ENCODE data around the gene ANKRD11.
"Not testable (repeated sequence)": the region's sequence is repeated elsewhere in the genome, so short reads cannot be mapped to it uniquely, and the experiment has no call there.

ANKRD11 gene

DNA sequence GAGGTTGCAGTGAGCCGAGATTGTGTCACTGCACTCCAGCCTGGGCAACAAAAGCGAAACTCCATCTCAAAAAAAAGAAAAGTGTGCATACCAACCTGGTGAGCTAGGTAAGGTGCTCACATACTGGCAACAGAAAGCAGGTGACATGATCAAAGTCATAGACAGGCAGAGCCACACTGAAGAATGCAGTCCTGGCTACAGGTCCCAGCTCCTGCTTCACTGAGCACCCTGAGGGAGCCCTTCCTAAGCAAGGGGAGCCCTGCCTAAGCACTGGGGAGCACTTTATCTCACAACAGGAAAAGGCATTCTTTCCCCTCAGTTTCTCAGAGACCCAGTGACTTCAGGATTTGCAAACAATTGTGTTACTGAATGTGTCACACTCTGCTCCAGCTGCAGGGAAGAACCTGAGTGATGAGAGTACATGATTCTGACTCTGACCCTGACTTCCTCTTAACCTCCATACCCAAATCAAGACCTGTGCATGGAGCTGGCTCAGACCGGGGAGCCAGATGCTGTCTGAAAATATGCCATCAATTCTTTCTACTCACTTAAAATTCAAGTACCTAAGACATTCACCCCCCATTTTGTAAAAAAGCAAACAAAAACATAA lies 40.5 kb downstream of the ANKRD11 start:
- FAIRE-seq = no peak

DNA sequence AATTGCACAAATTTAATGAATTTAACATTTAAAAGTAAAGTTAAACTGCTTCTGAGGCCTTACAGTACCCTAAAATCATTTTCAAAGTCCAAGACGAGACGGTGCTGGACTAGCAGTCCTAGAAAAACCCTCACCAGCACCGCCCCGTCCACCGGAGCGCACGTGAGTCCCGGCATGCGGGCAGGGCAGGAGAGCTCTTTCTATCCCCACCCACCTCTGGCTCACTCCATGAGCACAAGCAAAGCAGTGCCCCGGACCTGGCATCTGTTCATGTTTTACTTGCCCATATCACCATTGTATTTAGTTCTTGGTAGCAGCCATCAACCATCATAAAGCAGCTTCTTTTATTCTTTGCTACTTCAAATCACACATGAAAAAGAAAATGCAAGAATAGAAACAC lies 41.7 kb downstream of the ANKRD11 start:
- FAIRE-seq = no peak

DNA sequence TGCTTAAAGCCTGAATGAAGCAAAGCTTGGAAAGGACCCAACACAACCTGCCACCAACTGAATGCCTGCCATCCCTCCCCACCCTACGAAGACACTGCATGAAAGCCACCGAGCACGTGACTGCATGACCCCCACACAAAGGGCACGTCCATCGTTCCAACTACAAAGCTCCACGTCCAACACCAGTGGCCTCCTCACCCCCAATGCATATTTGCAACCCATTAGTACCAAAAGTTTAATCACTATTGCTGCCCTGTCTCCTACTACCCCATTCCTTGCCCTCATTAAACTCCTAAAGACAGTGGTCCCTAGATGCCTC lies 43.4 kb downstream of the ANKRD11 start:
- FAIRE-seq = no peak

DNA sequence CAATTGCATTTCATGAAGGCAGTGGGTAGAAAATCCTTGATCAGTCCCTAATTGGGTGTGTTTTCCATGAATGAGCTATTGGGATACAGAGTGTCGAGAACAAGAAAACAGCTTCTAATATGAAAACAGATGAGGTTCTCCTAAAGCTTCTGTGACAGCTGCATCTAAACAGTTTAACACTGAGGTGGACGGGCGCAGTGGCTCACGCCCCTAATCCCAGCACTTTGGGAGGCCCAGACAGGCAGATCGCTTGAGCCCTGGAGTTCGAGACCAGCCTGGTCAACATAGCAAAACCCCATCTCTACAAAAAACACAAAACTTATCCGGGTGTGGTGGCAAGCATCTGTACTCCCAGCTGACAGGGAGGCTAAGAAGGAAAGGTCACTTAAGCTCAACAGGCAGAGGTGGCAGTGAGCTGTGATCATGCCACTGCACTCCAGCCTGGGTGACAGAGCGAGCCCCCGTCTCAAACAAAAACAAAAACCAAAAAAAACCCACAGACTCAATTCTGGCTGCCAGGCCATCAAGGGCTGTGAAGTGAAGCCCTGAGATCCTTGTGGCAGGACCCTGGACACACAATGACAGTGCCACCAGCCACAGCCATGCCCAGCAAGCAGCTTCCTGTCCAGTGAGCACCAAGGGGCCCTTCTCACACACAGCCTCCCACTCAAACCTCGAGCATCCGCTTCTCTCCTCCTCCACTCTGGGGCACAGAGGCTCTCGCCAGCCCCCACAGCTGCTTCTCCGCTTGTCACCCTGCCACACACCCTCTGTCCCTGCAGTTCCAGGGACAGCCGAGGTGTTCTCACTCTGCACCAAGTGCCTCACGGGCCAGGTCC lies 44.0 kb downstream of the ANKRD11 start:
- FAIRE-seq = no peak

DNA sequence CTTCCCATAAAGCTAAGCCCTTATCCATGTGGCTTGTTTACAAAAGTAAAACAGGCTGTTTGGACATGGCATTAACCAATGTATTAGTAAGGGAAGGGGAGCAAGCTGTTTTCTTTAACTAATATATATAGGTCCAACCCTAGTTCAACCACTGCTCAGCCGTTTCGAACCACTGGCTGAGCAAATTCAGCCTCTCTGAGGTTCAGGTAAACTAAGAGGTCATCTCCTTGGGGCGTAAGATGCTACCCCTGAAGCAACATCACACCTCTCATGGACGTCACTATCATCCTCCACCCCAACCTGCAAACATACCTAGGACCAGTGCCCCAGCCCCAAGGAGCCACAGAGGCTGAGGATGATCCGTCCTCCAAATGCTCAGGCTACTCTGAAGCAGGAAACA lies 45.2 kb downstream of the ANKRD11 start:
- FAIRE-seq = no peak

DNA sequence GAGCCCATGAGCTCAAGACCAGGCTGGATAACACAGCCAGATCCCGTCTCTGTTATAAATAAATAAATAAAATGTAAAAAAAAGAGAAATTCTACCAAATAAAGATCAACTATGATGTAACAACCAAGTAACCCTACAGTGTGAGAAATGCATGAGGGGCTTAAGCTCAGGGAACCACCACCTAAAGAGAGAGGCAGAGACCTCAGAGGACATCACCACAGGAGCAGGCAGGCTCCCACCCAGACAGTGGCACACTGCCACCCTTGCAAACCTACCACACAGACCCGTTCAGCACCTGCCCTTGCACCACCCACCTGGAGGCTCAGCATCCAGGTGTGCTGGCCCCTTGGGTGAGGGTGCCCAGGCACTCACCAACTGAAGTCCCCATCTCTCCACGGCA lies 45.6 kb downstream of the ANKRD11 start:
- no peak for FAIRE-seq

DNA sequence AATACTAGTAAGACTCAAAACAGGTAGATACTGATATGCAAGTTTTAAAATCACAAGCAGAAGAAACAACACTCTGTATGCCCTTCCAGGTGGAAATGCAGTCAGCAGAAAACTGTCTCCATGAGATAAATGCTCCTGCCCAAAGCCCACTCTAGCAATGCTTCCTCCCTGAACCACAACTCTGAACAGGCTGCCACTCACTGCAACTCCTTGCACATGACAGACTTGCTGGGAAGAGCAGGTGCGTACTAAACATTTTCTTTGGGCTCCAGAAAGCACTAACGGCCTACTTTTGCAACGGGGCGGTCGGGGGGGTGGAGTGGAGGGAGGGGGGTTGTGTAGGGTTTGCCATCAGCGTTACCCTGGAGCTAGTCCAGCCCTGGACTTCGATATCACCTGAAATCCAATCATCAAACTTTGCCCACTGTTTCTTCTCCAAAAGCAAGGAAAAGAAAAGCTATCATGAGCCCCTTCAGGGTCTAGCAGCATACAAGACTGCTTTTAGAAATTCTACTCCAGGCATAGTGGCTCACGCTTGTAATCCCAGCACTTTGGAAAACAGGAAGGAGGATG lies 46.1 kb downstream of the ANKRD11 start:
- FAIRE-seq = no peak

DNA sequence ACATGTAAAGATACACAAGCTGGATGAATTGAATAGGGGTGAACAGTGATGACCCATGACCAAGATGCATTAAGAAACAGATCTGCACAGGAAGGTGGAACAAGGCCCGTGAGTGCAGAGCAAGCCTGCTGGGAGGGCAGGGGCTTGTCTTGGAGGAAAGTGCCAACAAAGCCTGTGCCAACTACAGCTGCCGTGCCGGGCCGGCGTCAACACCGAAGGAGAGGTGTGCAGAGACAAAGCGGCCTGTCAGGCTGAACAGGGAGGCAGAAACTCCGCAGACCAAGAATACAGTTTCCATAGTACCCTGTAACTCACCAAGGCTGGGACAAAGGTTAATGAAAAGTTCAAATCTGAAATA lies 46.7 kb downstream of the ANKRD11 start:
- no peak for FAIRE-seq

DNA sequence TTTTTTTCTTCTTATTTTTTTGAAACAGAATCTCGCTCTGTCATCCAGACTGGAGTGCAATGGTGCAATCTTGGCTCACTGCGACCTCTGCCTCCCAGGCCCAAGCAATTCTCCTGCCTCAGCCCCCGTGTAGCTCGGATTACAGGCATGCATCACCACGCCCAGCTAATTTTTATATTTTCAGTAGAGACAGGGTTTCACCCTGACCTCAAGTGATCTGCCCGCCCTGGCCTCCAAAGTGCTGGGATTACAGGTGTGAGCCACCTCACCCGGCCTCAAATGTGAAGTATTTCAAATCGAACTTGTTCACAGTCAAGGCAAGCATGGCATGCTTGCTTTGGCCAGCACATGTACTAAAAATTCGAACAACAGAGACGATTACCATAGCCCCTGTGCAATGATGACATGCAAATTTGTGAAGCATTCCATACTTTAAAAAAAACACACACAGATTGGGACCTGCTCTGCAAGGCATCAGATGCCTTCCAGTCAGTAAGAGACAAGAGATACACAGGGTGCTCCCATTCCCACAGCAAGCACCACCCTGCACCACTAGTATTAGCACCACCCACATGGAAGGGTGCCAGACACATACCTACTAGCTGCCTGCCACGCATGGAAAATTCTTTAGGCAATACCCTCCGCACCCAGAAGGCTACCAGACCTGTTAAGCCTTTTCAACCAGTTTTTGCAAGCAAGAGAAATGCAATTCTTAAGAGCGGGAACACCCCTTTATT lies 47.2 kb downstream of the ANKRD11 start:
- FAIRE-seq = no peak

DNA sequence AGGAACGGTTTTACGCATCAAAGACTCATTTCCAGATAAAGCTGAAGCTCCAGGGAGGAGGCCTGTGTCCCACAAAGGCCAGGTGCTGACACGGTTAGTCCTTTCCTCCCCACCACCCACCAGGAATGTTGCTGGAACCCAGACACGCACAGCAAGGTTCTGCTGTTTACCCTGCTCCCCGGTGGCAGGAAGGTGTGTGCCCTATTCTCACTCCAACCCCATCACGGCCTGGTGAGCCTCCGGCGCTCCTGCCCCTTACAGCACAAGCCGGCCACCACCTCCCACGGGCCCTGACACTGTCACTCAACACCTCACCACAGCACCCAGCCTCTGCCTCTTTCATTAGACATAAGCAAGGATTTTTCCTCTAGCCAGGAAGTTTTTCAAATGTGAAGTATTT lies 47.8 kb downstream of the ANKRD11 start:
- FAIRE-seq = no peak

DNA sequence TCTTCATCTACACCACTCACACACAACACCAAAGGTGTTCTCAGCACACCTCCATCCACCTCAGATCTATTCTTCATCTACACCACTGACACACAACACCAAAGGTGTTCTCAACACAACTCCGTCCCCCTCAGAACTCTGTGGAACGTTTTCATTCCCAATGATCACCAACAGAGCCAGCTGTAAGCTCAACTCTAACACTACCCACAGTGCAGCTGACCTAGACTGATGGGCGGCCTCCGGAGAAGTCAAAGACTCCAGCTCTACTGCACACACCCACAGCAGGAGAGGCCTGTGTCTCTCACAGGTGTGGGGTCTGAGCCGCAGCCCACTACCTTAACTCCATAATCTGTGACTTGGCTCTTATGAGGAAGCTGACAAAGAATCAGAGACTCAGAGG lies 50.7 kb downstream of the ANKRD11 start:
- FAIRE-seq = no peak

DNA sequence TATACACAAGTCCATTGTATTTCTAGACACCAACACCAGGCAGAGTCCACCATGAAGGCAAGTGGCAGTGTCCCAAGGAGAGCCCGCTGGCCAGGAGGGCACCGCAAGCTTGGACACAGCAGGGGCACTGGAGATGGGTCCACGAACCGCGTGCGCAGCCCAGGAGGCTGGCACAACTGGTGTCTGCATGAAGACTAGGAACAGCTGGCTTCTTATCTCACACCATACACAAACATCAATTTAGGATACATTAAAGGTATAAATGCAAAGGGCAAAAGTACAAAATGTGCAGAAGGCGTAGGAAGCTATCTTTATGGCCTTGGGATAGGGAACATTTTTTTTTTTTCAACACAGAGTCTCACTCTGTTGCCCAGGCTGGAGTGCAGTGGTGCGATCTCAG lies 52.4 kb downstream of the ANKRD11 start:
- no peak for FAIRE-seq

DNA sequence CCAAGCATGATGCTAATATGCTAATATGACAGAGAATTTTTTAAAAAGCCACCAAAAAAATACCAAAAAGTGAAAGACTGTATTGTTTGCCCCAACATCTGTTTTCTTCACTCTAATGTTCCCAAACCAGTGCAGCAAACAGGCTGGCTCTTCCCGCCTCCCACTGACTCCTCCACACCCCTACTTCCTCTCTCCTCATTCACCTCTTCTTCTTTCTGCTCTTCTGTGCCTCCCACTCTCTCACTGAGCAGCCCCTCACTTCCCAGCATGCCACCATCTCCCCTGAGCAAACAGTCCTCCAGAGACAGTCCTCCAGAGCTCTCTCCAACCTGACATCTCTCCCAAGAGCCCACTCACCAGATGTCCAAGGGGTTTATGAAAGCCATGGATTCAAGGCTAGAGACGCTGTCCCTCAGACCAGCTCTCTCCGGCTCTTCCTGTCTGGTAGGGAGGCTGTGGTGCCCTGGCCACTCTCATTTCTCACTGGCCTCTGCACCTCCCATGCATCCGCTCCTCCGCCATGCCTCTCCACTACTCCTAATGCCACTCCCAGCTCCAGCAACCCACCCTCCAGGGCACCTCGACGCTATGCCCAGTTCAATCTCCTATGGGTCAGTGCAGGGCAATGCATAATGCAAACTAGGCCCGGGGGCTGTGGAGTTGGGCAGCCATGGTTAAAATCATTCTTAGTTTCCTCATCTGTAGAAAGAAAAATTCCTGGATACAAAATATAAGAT lies 52.9 kb downstream of the ANKRD11 start:
- no peak for FAIRE-seq

DNA sequence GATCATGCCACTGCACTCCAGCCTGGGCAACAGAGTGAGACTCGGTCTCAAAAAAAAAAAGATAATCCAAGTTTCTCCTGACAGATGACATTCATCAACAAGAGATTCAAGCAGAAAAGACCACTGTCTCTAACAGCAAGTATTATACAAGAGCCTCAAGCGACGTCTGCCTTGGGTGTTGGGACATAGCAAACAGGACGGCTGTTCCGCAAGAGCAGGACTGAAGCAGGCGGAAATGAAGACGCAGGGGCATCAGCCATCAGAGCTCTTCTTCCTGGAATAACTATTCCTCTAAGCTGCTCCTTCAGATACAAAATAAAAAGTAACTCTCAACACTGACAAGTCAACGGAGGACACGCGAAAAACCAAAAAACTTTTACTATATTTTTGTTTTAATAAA lies 54.0 kb downstream of the ANKRD11 start:
- no peak for FAIRE-seq

DNA sequence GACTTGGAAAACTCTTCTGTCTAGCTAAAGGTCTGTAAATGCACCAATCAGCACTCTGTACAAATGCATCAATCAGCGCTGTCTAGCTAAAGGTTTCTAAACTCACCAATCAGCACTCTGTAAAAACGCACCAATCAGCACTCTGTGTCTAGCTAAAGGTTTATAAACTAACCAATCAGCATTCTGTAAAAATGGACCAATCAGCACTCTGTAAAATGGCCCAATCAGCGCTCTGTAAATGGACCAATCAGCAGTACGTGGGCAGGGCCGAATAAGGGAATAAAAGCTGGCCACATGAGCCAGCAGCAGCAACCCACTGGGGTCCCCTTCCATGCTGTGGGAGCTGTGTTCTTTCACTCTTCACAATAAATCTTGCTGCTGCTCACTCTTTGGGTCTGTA lies 55.3 kb downstream of the ANKRD11 start:
- FAIRE-seq = not testable (repeated sequence)

DNA sequence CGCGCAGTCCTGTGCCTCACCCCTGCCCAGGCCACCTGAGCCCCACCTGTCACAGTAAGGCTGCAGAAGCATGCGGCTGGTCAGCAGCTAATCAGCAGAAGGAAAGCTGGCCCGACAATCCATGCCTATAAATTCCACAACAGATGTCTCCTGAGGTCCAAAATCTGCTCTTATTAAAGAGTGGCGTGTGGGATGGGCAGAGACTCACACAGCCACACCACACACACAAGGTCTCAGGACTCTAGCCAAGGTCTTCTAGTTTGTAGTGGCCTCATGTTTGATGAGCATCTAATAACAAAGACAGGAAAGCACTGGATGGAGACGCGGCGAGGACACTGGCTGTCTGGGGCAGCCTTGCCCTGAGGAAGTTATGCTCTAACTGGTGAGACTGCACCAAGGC lies 55.9 kb downstream of the ANKRD11 start:
- FAIRE-seq = no peak

DNA sequence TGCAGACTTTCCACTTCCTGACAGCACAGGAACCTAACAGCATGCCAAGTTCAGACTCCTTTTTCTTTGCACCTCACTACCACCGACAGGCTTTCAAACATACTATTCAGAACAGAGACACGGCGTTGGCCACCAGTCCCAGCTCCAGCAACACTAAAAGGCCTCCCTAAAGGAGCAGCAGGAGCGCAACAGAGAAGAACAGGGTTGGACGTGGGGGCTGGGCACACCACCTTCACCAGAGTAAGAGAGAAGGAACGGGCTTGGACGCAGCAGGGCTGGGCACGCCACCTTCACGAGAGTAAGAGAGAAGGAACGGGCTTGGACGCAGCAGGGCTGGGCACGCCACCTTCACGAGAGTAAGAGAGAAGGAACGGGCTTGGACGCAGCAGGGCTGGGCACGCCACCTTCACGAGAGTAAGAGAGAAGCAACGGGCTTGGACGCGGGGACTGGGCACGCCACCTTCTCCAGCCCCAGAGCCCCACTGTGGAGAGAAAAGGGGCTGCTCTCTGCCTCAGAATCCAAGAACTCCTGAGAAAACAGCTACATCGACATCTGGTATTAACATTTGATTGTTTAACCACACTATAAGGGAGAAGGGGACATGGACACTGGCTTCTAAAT lies 56.9 kb downstream of the ANKRD11 start:
- FAIRE-seq = not testable (repeated sequence)

DNA sequence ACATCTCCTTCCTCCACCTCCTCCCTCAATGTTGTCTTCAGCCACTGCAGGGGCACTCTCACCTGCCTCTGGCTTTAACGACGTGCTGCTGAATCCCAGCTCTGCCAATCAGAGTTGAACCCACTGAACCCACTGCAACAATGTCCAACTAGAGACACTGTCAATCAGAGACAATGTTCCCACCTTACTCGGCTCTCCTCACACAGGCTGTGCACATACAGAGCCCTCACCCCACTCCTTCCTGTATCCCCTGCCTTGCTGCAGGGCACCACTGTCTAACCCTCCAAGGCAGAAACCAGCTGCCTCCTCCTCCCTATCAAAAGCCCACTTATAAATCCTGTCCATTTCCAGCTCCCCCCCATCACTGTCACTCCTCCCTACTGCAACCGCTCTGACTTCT lies 58.7 kb downstream of the ANKRD11 start:
- FAIRE-seq = no peak

DNA sequence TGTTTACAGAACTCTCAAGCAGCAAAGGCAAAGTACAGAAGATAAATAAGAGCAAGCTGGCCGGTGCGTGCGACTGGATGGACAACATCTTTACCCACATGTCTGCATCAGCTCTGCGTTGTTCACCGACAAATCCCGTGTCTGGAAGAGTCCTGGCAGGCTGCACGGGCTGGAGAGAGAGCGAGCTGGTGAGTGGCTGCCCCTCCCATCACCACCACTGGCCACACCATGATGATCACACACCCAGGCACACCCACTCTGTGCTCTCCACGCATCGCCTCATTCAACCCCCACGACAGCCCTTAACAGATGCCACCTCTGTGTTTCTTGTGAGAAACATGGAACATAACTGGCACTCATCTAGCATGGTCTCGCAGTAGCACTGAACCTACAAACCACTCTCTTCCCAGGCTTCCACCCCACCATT lies 59.2 kb downstream of the ANKRD11 start:
- FAIRE-seq = no peak

DNA sequence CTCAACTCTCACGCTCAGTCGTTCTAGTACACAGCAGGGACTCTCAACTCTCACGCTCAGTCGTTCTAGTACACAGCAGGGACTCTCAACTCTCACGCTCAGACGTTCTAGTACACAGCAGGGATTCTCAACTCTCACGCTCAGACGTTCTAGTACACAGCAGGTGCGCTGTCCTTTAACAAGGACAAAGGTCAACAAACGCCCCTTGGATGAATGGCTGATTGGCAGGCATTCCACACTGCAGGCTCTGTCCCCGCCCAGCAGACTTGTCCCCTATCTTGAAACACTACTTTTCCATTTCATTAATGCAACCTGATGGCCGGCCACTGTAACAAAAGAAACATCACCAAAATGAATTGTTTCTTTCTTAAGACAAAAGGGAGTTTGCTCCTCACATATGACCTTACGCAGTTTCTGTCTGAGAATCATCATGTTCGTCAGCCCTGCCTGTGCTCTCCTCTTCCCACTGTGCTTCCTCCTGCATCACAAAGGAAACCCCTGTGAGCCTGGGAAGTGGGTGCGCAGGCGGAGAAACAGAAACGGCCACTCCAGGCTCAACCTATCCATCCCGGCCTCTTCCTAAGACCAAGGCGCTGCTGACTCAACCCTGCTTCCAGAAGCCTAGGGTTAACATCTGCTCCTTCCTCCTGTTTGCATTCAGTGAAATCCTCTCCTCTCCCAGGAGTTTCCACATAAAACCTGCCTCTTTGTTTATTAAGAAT lies 59.8 kb downstream of the ANKRD11 start:
- no peak for FAIRE-seq

DNA sequence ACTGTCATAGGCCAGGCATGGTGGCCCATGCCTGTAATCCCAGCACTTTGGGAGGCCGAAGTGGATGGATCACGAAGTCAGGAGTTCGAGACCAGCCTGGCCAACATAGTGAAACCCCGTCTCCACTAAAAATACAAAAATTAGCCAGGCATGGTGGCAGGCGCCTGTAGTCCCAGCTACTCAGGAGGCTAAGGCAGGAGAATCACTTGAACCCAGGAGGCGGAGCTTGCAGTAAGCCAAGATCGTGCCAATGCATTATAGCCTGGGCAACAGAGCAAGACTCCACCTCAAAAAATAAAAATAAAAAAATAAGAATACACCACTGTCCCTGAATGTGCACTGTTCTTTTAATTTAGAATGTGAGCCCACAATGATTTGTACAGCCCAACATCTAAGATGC lies 61.8 kb downstream of the ANKRD11 start:
- not testable (repeated sequence) for FAIRE-seq

All from colon (tissue), 2 donors.